GM06990 (cell line): ENCODE measurements around the gene SLC6A7.

Source experiments
- DNase-seq: peaks from one replicate; pipeline ENCODE4 v3.0.0-alpha.2; 2011; ENCODE audit not compliant: insufficient read length; ENCODE audit errors: extremely low read depth
- H3K27me3 ChIP-seq: replicated peaks from 2 replicates; pipeline ENCODE4 v1.6.0; 2011; ENCODE audit warnings: low read length; ENCODE audit not compliant: control insufficient read depth, insufficient read depth
- H3K36me3 ChIP-seq: 2 replicates; pipeline ENCODE4 v1.5.1; 2011; ENCODE audit warnings: low read length; ENCODE audit not compliant: control insufficient read depth, insufficient read depth
- H3K4me3 ChIP-seq: replicated peaks from 2 replicates; pipeline ENCODE4 v1.5.1; 2011; ENCODE audit warnings: low read depth, mild to moderate bottlenecking, control low read depth, low read length
- TF ChIP-seq, protein P1 (sequence below): IDR thresholded peaks from 2 replicates; pipeline ENCODE4 v1.5.1; 2011; ENCODE audit warnings: low read length, control low read depth, mild to moderate bottlenecking, inconsistent platforms; ENCODE audit not compliant: insufficient read depth, poor library complexity, severe bottlenecking

The SLC6A7 gene

DNA sequence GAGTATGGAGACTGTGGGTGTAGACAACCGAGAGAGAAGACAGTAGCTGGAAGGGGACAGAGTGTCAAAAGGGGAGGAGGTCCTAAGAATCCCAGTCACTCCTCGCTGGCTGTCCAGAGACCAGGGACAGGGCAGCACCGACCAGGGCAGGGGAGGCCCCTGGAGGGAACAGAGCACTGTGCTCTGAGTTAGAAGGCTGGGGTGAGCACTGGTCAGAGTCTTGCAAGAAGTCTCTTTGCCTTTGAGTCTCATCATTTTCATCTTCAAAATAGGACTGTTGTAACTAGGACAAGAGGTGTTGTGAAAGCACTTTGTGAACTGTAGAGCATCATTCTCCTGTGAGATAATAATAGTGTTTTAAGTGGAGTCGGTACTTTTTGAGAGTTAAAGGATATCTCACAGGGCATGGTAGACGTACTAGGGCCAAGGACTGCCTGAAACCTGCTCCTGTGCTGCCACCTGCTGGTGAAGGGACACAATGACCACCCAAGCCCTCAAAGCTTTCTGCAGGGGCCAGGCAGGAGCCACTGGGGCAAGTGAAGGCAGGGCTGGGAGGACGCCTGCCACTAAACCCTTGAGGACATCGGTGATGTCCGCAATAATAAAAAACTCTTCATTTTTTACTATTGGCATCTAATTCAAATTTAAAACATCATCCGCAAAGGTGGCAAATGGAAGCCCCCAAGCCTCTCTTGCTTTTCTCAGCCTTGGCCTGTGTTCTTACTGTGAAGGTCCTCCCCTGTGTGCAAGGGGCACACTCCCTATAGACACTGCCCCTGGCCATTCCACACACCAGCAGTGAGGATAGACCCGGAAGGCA, 28.2 kb downstream of the SLC6A7 start:
- Histone ChIP-seq H3K27me3 (peaks cover 1% of the 10 kb centered on the region; the same call in 1 of the 2 replicates), H3K36me3 (no peaks in the 10 kb centered on the region), H3K4me3 (no peak overlapping the region)
- peak; percentile 28 for DNase-seq
- TF ChIP-seq, protein P1, sequence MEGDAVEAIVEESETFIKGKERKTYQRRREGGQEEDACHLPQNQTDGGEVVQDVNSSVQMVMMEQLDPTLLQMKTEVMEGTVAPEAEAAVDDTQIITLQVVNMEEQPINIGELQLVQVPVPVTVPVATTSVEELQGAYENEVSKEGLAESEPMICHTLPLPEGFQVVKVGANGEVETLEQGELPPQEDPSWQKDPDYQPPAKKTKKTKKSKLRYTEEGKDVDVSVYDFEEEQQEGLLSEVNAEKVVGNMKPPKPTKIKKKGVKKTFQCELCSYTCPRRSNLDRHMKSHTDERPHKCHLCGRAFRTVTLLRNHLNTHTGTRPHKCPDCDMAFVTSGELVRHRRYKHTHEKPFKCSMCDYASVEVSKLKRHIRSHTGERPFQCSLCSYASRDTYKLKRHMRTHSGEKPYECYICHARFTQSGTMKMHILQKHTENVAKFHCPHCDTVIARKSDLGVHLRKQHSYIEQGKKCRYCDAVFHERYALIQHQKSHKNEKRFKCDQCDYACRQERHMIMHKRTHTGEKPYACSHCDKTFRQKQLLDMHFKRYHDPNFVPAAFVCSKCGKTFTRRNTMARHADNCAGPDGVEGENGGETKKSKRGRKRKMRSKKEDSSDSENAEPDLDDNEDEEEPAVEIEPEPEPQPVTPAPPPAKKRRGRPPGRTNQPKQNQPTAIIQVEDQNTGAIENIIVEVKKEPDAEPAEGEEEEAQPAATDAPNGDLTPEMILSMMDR = peak; percentile 88

DNA sequence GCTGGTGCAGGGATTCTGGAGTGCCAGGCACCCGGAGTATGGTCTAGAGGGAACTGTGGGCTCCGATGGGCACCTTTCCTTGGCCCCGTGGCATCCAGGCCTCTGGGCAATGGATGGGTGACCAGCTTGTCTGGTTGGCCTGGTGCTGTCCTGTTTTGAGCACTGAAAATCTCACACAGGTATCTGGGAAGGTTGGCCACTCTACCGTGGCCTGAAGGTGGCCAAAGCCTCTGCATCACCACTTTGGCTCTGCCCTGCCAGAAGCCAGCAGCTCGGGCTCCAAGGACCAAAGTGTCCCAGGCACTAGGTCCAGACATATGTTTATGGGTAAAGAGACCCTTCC, 28.8 kb downstream of the SLC6A7 start:
- peaks cover 1% of the 10 kb centered on the region; the same call in 1 of the 2 replicates for H3K27me3 ChIP-seq
- TF ChIP-seq, protein P1 = no peak
- H3K4me3 ChIP-seq = no peak overlapping the region
- no peak for DNase-seq
- H3K36me3 ChIP-seq = no peaks in the 10 kb centered on the region

DNA sequence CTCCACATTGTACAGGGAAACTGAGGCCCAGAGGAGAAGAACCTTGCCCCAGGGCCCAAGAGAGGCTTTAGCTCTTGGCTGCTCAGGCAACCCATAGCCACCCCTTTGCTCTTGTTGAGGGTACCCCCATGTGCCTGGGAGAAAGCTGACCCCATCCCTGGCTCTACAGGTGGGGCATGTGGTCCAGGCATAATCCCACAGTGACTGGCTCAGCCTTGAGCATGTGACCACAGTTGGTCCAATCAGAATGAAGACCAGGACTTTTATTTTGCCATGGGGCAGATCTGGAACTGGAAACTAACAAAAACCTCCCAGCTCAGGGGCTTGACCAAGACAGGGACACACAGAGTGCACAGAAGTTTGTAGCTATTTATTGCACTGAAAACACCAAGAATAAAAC, 29.3 kb downstream of the SLC6A7 start:
- DNase-seq = no peak
- TF ChIP-seq, protein P1 = no peak
- no peak overlapping the region for H3K4me3 ChIP-seq

DNA sequence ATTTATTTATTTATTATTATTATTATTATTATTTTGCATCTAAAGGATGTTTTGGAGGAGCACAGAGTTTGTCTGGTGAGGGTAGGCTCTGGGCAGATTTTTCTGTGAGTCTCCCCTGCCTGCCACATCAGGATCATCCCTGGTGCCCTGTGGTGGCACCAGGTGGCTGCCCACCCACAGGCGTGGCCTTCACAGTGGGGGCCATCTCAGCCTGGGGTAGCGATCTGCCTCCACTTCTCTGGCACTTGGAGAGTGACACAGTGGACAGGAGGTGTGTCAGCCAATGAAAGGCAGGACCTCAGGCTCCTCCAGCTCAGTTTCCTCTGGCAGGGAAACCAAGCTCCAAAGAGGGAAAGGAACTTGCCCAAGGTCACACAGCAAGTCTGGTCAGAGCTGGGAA, 30.0 kb downstream of the SLC6A7 start:
- TF ChIP-seq, protein P1 = no peak
- peaks cover 1% of the 10 kb centered on the region; the same call in 1 of the 2 replicates for H3K27me3 ChIP-seq
- H3K4me3 ChIP-seq = no peak overlapping the region
- H3K36me3 ChIP-seq = no peaks in the 10 kb centered on the region
- no peak for DNase-seq

More for the DNA sequence above, 29.3 kb downstream of the SLC6A7 start:
- Histone ChIP-seq H3K27me3 (peaks cover 1% of the 10 kb centered on the region; the same call in 1 of the 2 replicates), H3K36me3 (no peaks in the 10 kb centered on the region)

DNA sequence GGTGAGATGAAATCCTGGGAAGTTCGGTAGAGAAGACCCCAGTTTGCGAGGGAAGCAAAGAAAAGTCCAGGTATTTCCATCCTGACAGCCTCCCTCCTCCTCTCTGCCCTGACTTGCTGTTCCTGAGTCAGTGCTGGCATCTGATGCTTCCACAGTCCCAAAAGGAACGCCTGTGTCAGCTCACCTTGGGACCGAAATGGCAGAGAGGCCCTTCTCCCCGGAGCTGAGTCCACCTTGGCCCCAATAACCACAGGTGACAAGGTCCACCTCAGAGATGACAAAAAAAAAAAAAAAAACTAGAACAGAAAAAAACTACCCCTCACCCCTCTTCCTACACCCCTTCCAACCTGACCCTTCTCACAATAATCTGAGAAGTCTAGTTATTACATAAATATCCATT, 31.6 kb downstream of the SLC6A7 start:
- DNase-seq = no peak
- Histone ChIP-seq H3K4me3 (no peak overlapping the region), H3K36me3 (no peaks in the 10 kb centered on the region), H3K27me3 (peaks cover 1% of the 10 kb centered on the region; the same call in 1 of the 2 replicates)
- TF ChIP-seq, protein P1 = no peak

DNA sequence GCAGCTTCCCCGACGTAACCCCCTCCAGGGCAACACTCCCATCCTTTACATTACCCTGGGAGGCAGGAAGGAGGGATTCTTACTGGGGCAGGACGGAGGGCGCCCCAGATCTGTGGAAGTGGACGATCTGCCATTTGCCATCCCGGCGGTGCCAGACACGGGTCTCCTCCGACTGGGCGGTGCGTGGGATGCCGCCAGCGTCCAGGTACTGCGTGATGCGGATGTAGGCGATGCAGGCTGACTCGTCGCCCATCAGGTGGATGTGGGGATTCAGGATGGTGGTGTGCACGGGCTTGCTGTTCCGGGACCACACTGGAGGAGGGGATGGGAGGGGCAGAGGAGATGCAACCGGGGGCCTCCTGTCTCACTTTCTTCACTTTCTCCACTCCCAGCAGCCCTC, 33.0 kb downstream of the SLC6A7 start:
- Histone ChIP-seq H3K36me3 (no peaks in the 10 kb centered on the region), H3K27me3 (no peaks in the 10 kb centered on the region; the same call in 1 of the 2 replicates), H3K4me3 (no peak overlapping the region)
- no peak for DNase-seq
- TF ChIP-seq, protein P1 = no peak
